GM18508 (cell line): ENCODE measurements around the gene SPATA2L.
A peak's percentile ranks its signal among the peaks of the same experiment; 100 is the strongest.
"Not testable (repeated sequence)": the region's sequence is repeated elsewhere in the genome, so short reads cannot be mapped to it uniquely, and the experiment has no call there.

Source experiments
- ATAC-seq: cut with Tn5 transposase; IDR thresholded peaks from one replicate; pipeline ENCODE4 v1.9.1; 2021; ENCODE audit warnings: moderate number of reproducible peaks; ENCODE audit not compliant: insufficient read depth, unreplicated experiment

The SPATA2L gene

GRCh38 chr16:89667000-89667399 is 34.5 kb downstream of the SPATA2L start:
- ATAC-seq: not testable (repeated sequence)

GRCh38 chr16:89664238-89664637 is 37.3 kb downstream of the SPATA2L start:
- not testable (repeated sequence) for ATAC-seq

- ATAC-seq: no peak
Observed at GRCh38 chr16:89661215-89661614, 40.3 kb downstream of the SPATA2L start.

GRCh38 chr16:89660146-89660545 is 41.4 kb downstream of the SPATA2L start:
- ATAC-seq: no peak

GRCh38 chr16:89658221-89658879 is 43.2 kb downstream of the SPATA2L start:
- ATAC-seq: no peak

- ATAC-seq: peak; percentile 62
Observed at GRCh38 chr16:89657442-89658220, 43.9 kb downstream of the SPATA2L start, which contains the start of the genes CHMP1A and SPATA33. TSS of gene CHMP1A (minus strand) at chr16:89657708. CDS start at chr16:89657588, 120 bp downstream. TSS of gene SPATA33 (plus strand) at chr16:89657836. CDS start at chr16:89657912, 76 bp downstream.

GRCh38 chr16:89656435-89657121 is 44.9 kb downstream of the SPATA2L start:
- ATAC-seq: no peak

- ATAC-seq: no peak
Observed at GRCh38 chr16:89655062-89655643, 46.4 kb downstream of the SPATA2L start.

- no peak for ATAC-seq
Observed at GRCh38 chr16:89653656-89654295, 47.7 kb downstream of the SPATA2L start.

- no peak for ATAC-seq
Observed at GRCh38 chr16:89651584-89651983, 49.9 kb downstream of the SPATA2L start.

- ATAC-seq: no peak
Observed at GRCh38 chr16:89646906-89647305, 54.6 kb downstream of the SPATA2L start.
